Measurements from ENCODE around the gene MAP3K19.

Gene MAP3K19

DNA sequence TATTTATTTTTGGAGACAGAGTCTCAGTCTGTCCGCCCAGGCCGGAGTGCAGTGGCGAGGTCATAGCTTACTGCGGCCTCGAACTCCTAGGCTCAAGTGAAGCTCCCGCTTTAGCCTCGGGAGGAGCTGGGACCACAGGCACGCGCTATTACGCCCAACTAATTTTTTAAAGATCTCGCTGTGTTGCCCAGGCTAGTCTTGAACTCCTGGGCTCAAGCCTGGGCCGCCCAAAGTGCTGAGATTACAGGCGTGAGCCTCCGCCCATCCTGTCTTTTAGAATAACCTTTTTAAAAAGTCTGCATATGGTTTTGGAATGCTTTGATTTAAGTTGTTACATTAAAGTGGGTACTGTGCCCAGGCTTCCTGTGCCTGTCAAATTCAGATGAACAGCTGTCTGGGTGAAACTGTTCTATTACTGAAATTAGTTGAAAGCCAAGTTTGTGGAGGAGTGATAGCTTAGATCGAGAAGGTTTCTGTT lies 5.8 kb upstream of the MAP3K19 start:
- H2BK15ac ChIP-seq (ENCODE audit: low read depth, poor library complexity, severe bottlenecking) = no peak overlapping the region
- no peak overlapping the region for H3K14ac ChIP-seq (ENCODE audit: low read length in 2 of 2)
- H2BK5ac ChIP-seq (ENCODE audit: low read depth, low read length, poor library complexity, severe bottlenecking) = no peak overlapping the region
- H2AK5ac ChIP-seq (ENCODE audit: low read length, severe bottlenecking) = no peak overlapping the region
- 46% methylated on average over 15 of the region's 15 CpGs for WGBS
- peak overlapping the region; percentile 91 for H3K4me2 ChIP-seq (ENCODE audit: low read length, poor library complexity, severe bottlenecking)
- H3K9me3 ChIP-seq (ENCODE audit: control insufficient read depth, low read length) = no peaks in the 10 kb centered on the region
- H3K27me3 ChIP-seq (ENCODE audit: control insufficient read depth in 1 of 2, insufficient read depth in 1 of 2, low read length in 2 of 2) = no peaks in the 10 kb centered on the region
- H3K4me3 ChIP-seq (ENCODE audit: insufficient read depth in 1 of 2, low read depth in 1 of 2, low read length in 2 of 2) = peak overlapping the region; percentile 64 to 91
- peak overlapping the region; percentile 98 for H3K9ac ChIP-seq (ENCODE audit: low read length)
- H3K4me1 ChIP-seq (ENCODE audit: control insufficient read depth, insufficient read depth, low read depth, low read length) = peaks cover 5% of the 10 kb centered on the region
- H3K79me1 ChIP-seq (replicated peaks; ENCODE audit: low read length, poor library complexity, severe bottlenecking) = no peaks in the 10 kb centered on the region
- no peak overlapping the region for H2BK12ac ChIP-seq (ENCODE audit: low read length in 2 of 2)
- H4K8ac ChIP-seq (ENCODE audit: low read length) = no peak overlapping the region
- H3K23ac ChIP-seq (ENCODE audit: low read length in 2 of 2) = peak overlapping the region in 1 of 2 experiments; percentile 94
- H2AFZ ChIP-seq (ENCODE audit: low read depth, low read length) = no peak overlapping the region
- peaks cover 0 to 10% of the 10 kb centered on the region in 2 experiments for H3K36me3 ChIP-seq (ENCODE audit: control insufficient read depth in 1 of 2, insufficient read depth in 2 of 2, low read depth in 1 of 2, low read length in 2 of 2)
- H3K18ac ChIP-seq (ENCODE audit: low read depth in 1 of 2, low read length in 2 of 2) = no peak overlapping the region
- no peak overlapping the region for H3K27ac ChIP-seq (ENCODE audit: low read length, poor library complexity, severe bottlenecking)
- no peak overlapping the region for H4K91ac ChIP-seq (ENCODE audit: low read length)
- DNase-seq = no peak
- no peak overlapping the region for H2BK120ac ChIP-seq (ENCODE audit: low read depth, low read length)
- no peak overlapping the region for H3K4ac ChIP-seq (ENCODE audit: low read depth in 1 of 2, low read length in 2 of 2)

DNA sequence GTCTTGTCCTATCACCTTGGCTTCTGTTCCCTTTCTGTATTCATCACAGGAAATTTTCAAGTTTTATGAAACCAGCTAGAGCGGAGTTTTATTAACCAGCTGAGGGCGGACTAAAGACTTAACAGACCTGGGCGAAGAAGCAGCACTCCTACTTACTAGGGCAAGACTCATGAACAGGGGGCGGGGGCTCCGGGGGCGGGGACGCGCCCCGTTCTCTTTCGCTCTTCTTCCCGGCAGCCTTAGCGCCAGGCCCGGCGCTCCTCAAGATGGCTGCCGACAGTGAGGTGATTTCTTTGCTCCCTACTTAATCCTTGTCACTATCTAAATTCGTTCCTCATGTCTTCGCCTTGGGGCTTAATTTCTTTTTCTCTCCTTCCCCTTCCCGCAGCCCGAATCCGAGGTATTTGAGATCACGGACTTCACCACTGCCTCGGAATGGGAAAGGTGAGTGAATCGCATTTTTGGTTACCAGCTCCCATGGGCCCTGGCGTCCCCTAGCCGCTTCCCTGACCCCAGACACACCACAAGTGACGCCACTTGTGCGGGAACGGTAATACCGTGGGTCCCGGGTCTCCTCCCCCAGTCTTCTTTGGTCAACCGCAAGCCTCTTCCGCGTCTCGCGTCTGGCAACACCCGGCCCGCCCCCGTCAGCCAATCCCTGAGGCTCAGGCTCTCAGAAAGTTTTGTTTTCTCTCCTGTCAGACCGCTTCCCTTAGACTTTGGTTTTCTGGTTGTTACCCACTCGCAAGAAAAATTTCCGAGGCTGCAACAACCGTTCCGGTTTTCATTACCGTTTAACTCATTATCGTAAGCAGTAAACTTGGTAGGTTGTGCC lies 5.0 kb upstream of the MAP3K19 start, which contains the start of gene RAB3GAP1:
RAB3GAP1 (plus strand) TSS at position 251 of the 835 bp plus-strand sequence; CDS start at position 267, 16 bp downstream.
- peak within 1 kb of the TSS; percentile 90 for H2AFZ ChIP-seq (ENCODE audit: low read depth, low read length)
- no peaks in the 10 kb centered on the region for H3K9me3 ChIP-seq (ENCODE audit: control insufficient read depth, low read length)
- H2BK5ac ChIP-seq (ENCODE audit: low read depth, low read length, poor library complexity, severe bottlenecking) = peak within 1 kb of the TSS; percentile 84
- WGBS = 1% methylated on average over 44 of the region's 45 CpGs
- no peaks in the 10 kb centered on the region for H3K79me1 ChIP-seq (replicated peaks; ENCODE audit: low read length, poor library complexity, severe bottlenecking)
- H3K27me3 ChIP-seq (ENCODE audit: control insufficient read depth in 1 of 2, insufficient read depth in 1 of 2, low read length in 2 of 2) = no peaks in the 10 kb centered on the region
- H2AK5ac ChIP-seq (ENCODE audit: low read length, severe bottlenecking) = peak within 1 kb of the TSS; percentile 9
- peak within 1 kb of the TSS; percentile 46 to 94 for H3K23ac ChIP-seq (ENCODE audit: low read length in 2 of 2)
- H2BK120ac ChIP-seq (ENCODE audit: low read depth, low read length) = no peak within 1 kb of the TSS
- H3K27ac ChIP-seq (ENCODE audit: low read length, poor library complexity, severe bottlenecking) = peak within 1 kb of the TSS; percentile 92
- peak within 1 kb of the TSS; percentile 74 for H2BK15ac ChIP-seq (ENCODE audit: low read depth, poor library complexity, severe bottlenecking)
- peaks cover 5% of the 10 kb centered on the region for H3K4me1 ChIP-seq (ENCODE audit: control insufficient read depth, insufficient read depth, low read depth, low read length)
- H4K8ac ChIP-seq (ENCODE audit: low read length) = peak within 1 kb of the TSS; percentile 99
- H3K36me3 ChIP-seq (ENCODE audit: control insufficient read depth in 1 of 2, insufficient read depth in 2 of 2, low read depth in 1 of 2, low read length in 2 of 2) = peaks cover 0 to 7% of the 10 kb centered on the region in 2 experiments
- peak within 1 kb of the TSS; percentile 9 to 29 for H2BK12ac ChIP-seq (ENCODE audit: low read length in 2 of 2)
- peak within 1 kb of the TSS in 1 of 2 experiments; percentile 87 for H3K14ac ChIP-seq (ENCODE audit: low read length in 2 of 2)
- peak within 1 kb of the TSS; percentile 77 to 92 for H3K4ac ChIP-seq (ENCODE audit: low read depth in 1 of 2, low read length in 2 of 2)
- H3K4me2 ChIP-seq (ENCODE audit: low read length, poor library complexity, severe bottlenecking) = peak within 1 kb of the TSS; percentile 91
- DNase-seq = peak; percentile 91
- peak within 1 kb of the TSS; percentile 34 to 98 for H3K18ac ChIP-seq (ENCODE audit: low read depth in 1 of 2, low read length in 2 of 2)
- peak within 1 kb of the TSS; percentile 4 for H4K91ac ChIP-seq (ENCODE audit: low read length)
- peak within 1 kb of the TSS; percentile 98 for H3K9ac ChIP-seq (ENCODE audit: low read length)
- peak within 1 kb of the TSS; percentile 91 to 96 for H3K4me3 ChIP-seq (ENCODE audit: insufficient read depth in 1 of 2, low read depth in 1 of 2, low read length in 2 of 2)

DNA sequence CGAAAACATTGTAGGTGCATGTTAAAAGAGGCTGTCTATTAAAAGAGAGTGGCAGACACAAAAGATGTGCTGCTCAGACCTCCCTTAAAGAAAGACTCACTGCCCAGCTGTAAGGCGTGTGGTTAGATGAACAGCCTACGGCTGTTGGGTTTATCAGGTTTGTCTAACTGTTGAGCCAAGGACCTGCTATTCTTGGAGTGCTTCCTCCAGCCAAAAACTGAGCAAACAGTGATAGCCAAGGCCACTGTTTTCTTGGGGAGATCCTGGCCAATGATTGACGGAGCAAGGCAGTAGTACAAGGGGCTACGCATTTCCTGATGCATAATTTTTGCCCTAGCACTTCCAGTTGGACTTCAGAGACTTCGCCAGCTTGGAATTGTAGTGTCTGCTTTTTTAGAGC lies 3.4 kb upstream of the MAP3K19 start:
- Histone ChIP-seq H3K14ac (ENCODE audit: low read length in 2 of 2) (no peak overlapping the region), H3K18ac (ENCODE audit: low read depth in 1 of 2, low read length in 2 of 2) (no peak overlapping the region), H3K9me3 (ENCODE audit: control insufficient read depth, low read length) (no peaks in the 10 kb centered on the region), H2AFZ (ENCODE audit: low read depth, low read length) (no peak overlapping the region), H3K79me1 (replicated peaks; ENCODE audit: low read length, poor library complexity, severe bottlenecking) (no peaks in the 10 kb centered on the region), H3K4me1 (ENCODE audit: control insufficient read depth, insufficient read depth, low read depth, low read length) (peaks cover 2% of the 10 kb centered on the region), H3K4me2 (ENCODE audit: low read length, poor library complexity, severe bottlenecking) (no peak overlapping the region), H3K23ac (ENCODE audit: low read length in 2 of 2) (no peak overlapping the region), H3K27ac (ENCODE audit: low read length, poor library complexity, severe bottlenecking) (no peak overlapping the region), H2BK15ac (ENCODE audit: low read depth, poor library complexity, severe bottlenecking) (no peak overlapping the region), H3K4ac (ENCODE audit: low read depth in 1 of 2, low read length in 2 of 2) (no peak overlapping the region), H3K4me3 (ENCODE audit: insufficient read depth in 1 of 2, low read depth in 1 of 2, low read length in 2 of 2) (no peak overlapping the region), H3K9ac (ENCODE audit: low read length) (no peak overlapping the region), H3K36me3 (ENCODE audit: control insufficient read depth in 1 of 2, insufficient read depth in 2 of 2, low read depth in 1 of 2, low read length in 2 of 2) (no peaks in the 10 kb centered on the region), H4K8ac (ENCODE audit: low read length) (no peak overlapping the region), H4K91ac (ENCODE audit: low read length) (no peak overlapping the region), H2BK5ac (ENCODE audit: low read depth, low read length, poor library complexity, severe bottlenecking) (no peak overlapping the region), H2BK120ac (ENCODE audit: low read depth, low read length) (no peak overlapping the region), H3K27me3 (ENCODE audit: control insufficient read depth in 1 of 2, insufficient read depth in 1 of 2, low read length in 2 of 2) (no peaks in the 10 kb centered on the region), H2AK5ac (ENCODE audit: low read length, severe bottlenecking) (no peak overlapping the region), H2BK12ac (ENCODE audit: low read length in 2 of 2) (no peak overlapping the region)
- DNase-seq = no peak
- 96% methylated on average over 6 of the region's 6 CpGs for WGBS

GRCh38 chr2:135050132-135050531 lies 2.9 kb upstream of the MAP3K19 start:
- Histone ChIP-seq H2BK120ac (ENCODE audit: low read depth, low read length) (no peak overlapping the region), H3K79me1 (replicated peaks; ENCODE audit: low read length, poor library complexity, severe bottlenecking) (no peaks in the 10 kb centered on the region), H2BK5ac (ENCODE audit: low read depth, low read length, poor library complexity, severe bottlenecking) (no peak overlapping the region), H4K91ac (ENCODE audit: low read length) (no peak overlapping the region), H3K23ac (ENCODE audit: low read length in 2 of 2) (no peak overlapping the region), H2BK15ac (ENCODE audit: low read depth, poor library complexity, severe bottlenecking) (no peak overlapping the region), H3K4ac (ENCODE audit: low read depth in 1 of 2, low read length in 2 of 2) (no peak overlapping the region), H3K27ac (ENCODE audit: low read length, poor library complexity, severe bottlenecking) (no peak overlapping the region), H3K9me3 (ENCODE audit: control insufficient read depth, low read length) (no peaks in the 10 kb centered on the region), H4K8ac (ENCODE audit: low read length) (no peak overlapping the region), H3K4me1 (ENCODE audit: control insufficient read depth, insufficient read depth, low read depth, low read length) (no peaks in the 10 kb centered on the region), H2AFZ (ENCODE audit: low read depth, low read length) (no peak overlapping the region), H2AK5ac (ENCODE audit: low read length, severe bottlenecking) (no peak overlapping the region), H3K4me3 (ENCODE audit: insufficient read depth in 1 of 2, low read depth in 1 of 2, low read length in 2 of 2) (no peak overlapping the region), H3K4me2 (ENCODE audit: low read length, poor library complexity, severe bottlenecking) (no peak overlapping the region), H3K18ac (ENCODE audit: low read depth in 1 of 2, low read length in 2 of 2) (no peak overlapping the region), H3K14ac (ENCODE audit: low read length in 2 of 2) (no peak overlapping the region), H3K27me3 (ENCODE audit: control insufficient read depth in 1 of 2, insufficient read depth in 1 of 2, low read length in 2 of 2) (peaks cover 0 to 3% of the 10 kb centered on the region in 2 experiments), H3K9ac (ENCODE audit: low read length) (no peak overlapping the region), H3K36me3 (ENCODE audit: control insufficient read depth in 1 of 2, insufficient read depth in 2 of 2, low read depth in 1 of 2, low read length in 2 of 2) (no peaks in the 10 kb centered on the region), H2BK12ac (ENCODE audit: low read length in 2 of 2) (no peak overlapping the region)
- DNase-seq = no peak
- 84% methylated on average over 2 of the region's 3 CpGs for WGBS
